ENCODE data around the gene CHRNB2. TPM values are rescaled to one million over a fixed set of nuclear protein-coding genes. Genes with fewer than 3 reads are reported as not detected.

Gene CHRNB2
- total and polyA plus RNA-seq, 9 of the 15 experiments (the other 6 are each of a cell fraction or from before 2014, with no cell fraction given): 0.01 TPM; not detected in 8

DNA sequence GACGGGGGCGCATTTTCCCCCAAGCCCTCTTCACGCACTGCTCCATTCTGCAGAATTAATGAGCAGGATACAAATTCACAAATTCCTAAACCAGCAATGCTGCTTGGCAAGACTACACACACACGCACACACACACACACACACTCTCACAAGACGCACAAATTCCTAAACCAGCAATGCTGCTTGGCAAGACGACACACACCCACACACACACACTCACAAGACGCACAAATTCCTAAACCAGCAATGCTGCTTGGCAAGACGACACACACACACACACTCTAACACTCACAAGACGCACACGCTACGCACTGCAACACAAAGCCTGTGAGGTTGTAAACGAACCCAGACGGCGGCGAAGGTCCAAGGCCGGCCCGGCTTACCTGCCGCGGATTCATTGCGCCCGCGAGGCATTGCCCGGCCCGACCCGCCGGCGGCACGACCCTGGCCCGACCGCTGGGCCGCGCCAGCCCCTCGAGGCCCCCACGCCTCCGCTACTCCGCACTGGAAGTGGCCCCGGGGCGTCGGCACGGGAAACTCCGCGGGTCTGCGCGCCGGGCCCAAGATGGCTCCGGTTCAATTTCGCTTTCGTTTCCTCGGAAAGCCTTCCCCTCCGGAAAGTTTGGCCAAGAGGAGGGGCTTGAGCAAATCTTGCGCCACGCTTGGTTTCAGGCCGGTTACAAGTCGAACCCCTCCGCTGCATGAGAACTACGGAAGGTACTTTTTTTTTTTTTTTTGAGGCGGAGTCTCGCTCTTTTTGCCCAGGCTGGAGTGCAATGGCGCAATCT is 40.2 kb downstream of the CHRNB2 start, which contains the start of gene ADAR (continued):
- TF ChIP-seq, protein P1, sequence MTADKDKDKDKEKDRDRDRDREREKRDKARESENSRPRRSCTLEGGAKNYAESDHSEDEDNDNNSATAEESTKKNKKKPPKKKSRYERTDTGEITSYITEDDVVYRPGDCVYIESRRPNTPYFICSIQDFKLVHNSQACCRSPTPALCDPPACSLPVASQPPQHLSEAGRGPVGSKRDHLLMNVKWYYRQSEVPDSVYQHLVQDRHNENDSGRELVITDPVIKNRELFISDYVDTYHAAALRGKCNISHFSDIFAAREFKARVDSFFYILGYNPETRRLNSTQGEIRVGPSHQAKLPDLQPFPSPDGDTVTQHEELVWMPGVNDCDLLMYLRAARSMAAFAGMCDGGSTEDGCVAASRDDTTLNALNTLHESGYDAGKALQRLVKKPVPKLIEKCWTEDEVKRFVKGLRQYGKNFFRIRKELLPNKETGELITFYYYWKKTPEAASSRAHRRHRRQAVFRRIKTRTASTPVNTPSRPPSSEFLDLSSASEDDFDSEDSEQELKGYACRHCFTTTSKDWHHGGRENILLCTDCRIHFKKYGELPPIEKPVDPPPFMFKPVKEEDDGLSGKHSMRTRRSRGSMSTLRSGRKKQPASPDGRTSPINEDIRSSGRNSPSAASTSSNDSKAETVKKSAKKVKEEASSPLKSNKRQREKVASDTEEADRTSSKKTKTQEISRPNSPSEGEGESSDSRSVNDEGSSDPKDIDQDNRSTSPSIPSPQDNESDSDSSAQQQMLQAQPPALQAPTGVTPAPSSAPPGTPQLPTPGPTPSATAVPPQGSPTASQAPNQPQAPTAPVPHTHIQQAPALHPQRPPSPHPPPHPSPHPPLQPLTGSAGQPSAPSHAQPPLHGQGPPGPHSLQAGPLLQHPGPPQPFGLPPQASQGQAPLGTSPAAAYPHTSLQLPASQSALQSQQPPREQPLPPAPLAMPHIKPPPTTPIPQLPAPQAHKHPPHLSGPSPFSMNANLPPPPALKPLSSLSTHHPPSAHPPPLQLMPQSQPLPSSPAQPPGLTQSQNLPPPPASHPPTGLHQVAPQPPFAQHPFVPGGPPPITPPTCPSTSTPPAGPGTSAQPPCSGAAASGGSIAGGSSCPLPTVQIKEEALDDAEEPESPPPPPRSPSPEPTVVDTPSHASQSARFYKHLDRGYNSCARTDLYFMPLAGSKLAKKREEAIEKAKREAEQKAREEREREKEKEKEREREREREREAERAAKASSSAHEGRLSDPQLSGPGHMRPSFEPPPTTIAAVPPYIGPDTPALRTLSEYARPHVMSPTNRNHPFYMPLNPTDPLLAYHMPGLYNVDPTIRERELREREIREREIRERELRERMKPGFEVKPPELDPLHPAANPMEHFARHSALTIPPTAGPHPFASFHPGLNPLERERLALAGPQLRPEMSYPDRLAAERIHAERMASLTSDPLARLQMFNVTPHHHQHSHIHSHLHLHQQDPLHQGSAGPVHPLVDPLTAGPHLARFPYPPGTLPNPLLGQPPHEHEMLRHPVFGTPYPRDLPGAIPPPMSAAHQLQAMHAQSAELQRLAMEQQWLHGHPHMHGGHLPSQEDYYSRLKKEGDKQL (CRISPR knock-in tag; IDR thresholded peaks at IDR 0.05; ENCODE audit: borderline replicate concordance): no peak
- TF ChIP-seq HDGF (IDR thresholded peaks at IDR 0.05): 0 out of 2 replicates have a peak, but pooled peaks have one; percentile 77
- no peak for TF ChIP-seq SNIP1 (IDR thresholded peaks at IDR 0.05; ENCODE audit: low read depth)
- TF ChIP-seq PHTF2 (CRISPR knock-in tag; IDR thresholded peaks at IDR 0.05): no peak
- TF ChIP-seq SREBF1 (IDR thresholded peaks at IDR 0.05; ENCODE audit: borderline replicate concordance, low read depth, low read length): no peak
- no peak for TF ChIP-seq IFI16 (CRISPR knock-in tag; IDR thresholded peaks at IDR 0.05)
- 0 out of 2 replicates have a peak, but pooled peaks have one; percentile 43 for TF ChIP-seq POLR2H (tag; IDR thresholded peaks at IDR 0.05; ENCODE audit: low read depth)
- no peak for TF ChIP-seq JUN (IDR thresholded peaks at IDR 0.05; ENCODE audit: borderline replicate concordance, low read depth, low read length)
- TF ChIP-seq JUN (CRISPR knock-in tag; IDR thresholded peaks at IDR 0.05; ENCODE audit: borderline replicate concordance): no peak
- no peak for TF ChIP-seq CBFB (CRISPR knock-in tag; IDR thresholded peaks at IDR 0.05)
- TF ChIP-seq LARP7 (IDR thresholded peaks at IDR 0.05): peak; percentile 91
- TF ChIP-seq, protein P2, sequence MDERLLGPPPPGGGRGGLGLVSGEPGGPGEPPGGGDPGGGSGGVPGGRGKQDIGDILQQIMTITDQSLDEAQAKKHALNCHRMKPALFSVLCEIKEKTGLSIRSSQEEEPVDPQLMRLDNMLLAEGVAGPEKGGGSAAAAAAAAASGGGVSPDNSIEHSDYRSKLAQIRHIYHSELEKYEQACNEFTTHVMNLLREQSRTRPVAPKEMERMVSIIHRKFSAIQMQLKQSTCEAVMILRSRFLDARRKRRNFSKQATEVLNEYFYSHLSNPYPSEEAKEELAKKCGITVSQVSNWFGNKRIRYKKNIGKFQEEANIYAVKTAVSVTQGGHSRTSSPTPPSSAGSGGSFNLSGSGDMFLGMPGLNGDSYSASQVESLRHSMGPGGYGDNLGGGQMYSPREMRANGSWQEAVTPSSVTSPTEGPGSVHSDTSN (CRISPR knock-in tag; IDR thresholded peaks at IDR 0.05; ENCODE audit: low read depth): no peak
- TF ChIP-seq, protein P2 (tag; conservative IDR thresholded peaks at IDR 0.05; ENCODE audit: low read depth): no peak
- no peak for TF ChIP-seq TBL1XR1 (IDR thresholded peaks at IDR 0.05; ENCODE audit: low read length in 2 of 2)
- TF ChIP-seq XRCC5 (IDR thresholded peaks at IDR 0.05; ENCODE audit: low read depth, low read length): no peak
- TF ChIP-seq, protein P3, sequence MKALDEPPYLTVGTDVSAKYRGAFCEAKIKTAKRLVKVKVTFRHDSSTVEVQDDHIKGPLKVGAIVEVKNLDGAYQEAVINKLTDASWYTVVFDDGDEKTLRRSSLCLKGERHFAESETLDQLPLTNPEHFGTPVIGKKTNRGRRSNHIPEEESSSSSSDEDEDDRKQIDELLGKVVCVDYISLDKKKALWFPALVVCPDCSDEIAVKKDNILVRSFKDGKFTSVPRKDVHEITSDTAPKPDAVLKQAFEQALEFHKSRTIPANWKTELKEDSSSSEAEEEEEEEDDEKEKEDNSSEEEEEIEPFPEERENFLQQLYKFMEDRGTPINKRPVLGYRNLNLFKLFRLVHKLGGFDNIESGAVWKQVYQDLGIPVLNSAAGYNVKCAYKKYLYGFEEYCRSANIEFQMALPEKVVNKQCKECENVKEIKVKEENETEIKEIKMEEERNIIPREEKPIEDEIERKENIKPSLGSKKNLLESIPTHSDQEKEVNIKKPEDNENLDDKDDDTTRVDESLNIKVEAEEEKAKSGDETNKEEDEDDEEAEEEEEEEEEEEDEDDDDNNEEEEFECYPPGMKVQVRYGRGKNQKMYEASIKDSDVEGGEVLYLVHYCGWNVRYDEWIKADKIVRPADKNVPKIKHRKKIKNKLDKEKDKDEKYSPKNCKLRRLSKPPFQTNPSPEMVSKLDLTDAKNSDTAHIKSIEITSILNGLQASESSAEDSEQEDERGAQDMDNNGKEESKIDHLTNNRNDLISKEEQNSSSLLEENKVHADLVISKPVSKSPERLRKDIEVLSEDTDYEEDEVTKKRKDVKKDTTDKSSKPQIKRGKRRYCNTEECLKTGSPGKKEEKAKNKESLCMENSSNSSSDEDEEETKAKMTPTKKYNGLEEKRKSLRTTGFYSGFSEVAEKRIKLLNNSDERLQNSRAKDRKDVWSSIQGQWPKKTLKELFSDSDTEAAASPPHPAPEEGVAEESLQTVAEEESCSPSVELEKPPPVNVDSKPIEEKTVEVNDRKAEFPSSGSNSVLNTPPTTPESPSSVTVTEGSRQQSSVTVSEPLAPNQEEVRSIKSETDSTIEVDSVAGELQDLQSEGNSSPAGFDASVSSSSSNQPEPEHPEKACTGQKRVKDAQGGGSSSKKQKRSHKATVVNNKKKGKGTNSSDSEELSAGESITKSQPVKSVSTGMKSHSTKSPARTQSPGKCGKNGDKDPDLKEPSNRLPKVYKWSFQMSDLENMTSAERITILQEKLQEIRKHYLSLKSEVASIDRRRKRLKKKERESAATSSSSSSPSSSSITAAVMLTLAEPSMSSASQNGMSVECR (CRISPR knock-in tag; IDR thresholded peaks at IDR 0.05): peak; percentile 56; the same call in 1 of the 2 replicates
